ENCODE results near the gene RALGPS2.

Gene RALGPS2

DNA sequence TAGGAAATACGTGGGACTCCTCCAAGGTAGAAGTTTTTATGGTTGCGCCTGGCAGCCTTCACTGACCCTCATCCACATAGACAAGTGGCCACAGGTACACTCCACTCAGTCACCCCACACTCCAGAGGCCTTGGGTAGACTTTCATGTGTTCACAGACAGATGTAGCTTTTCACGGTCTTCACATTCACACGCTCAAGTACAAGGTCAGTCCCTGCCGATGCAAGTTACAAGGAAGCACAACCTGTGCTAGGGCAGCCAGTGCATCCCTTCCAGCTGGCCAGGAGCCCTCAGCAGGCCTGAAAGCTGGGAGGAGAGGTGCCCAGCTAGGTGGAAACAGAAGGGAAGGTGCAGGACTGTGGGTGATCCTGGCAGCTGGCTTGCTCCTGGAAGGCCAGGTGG is 245.1 kb downstream of the RALGPS2 start:
- TF ChIP-seq, protein P1, sequence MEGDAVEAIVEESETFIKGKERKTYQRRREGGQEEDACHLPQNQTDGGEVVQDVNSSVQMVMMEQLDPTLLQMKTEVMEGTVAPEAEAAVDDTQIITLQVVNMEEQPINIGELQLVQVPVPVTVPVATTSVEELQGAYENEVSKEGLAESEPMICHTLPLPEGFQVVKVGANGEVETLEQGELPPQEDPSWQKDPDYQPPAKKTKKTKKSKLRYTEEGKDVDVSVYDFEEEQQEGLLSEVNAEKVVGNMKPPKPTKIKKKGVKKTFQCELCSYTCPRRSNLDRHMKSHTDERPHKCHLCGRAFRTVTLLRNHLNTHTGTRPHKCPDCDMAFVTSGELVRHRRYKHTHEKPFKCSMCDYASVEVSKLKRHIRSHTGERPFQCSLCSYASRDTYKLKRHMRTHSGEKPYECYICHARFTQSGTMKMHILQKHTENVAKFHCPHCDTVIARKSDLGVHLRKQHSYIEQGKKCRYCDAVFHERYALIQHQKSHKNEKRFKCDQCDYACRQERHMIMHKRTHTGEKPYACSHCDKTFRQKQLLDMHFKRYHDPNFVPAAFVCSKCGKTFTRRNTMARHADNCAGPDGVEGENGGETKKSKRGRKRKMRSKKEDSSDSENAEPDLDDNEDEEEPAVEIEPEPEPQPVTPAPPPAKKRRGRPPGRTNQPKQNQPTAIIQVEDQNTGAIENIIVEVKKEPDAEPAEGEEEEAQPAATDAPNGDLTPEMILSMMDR (IDR thresholded peaks at IDR 0.05; ENCODE audit: borderline replicate concordance, control extremely low read depth, extremely low read depth, insufficient read depth, missing control alignments) = no peak
- DNase-seq (ENCODE audit: low spot score) = no peak
- in situ Hi-C loops (cut with MboI; ENCODE audit: low sequenced_read_pairs, unreplicated experiment) = no loop called here
